H1 (cell line): ENCODE results near the gene DEAF1. TPM values are rescaled to one million over a fixed set of nuclear protein-coding genes. Genes with fewer than 3 reads are reported as not detected.

Source experiments
- CTCF ChIA-PET: fragments of 300-600 bp; sonication (Branson Sonifier 250); formaldehyde crosslinking; loops from one replicate; lab custom pipeline; 2021; ENCODE audit not compliant: partially characterized antibody; lab: Charles Lee
- POLR2A ChIA-PET: fragments of 300-600 bp; sonication (Branson Sonifier 250); formaldehyde crosslinking; loops from one replicate; lab custom pipeline; 2021; ENCODE audit warnings: inconsistent platforms; ENCODE audit not compliant: partially characterized antibody; lab: Charles Lee
- DNase-seq, 2 experiments: peaks; one replicate each; pipeline versions ENCODE4 v3.0.0 to v3.0.0-alpha.2; 2010 to 2022; ENCODE audit warnings: low spot score in 2 of 2, low read depth in 1 of 2, mixed read lengths in 1 of 2
- FAIRE-seq: peaks from 2 replicates; lab custom pipeline; 2011; peaks lifted over from hg19 to GRCh38; lab: Jason Lieb, UNC
- H2AFZ ChIP-seq: 2 replicates; pipeline ENCODE4 v1.8.1; 2012; ENCODE audit warnings: low read length, inconsistent platforms
- H2AK5ac ChIP-seq: 2 replicates; pipeline ENCODE4 v1.6.1; 2013; ENCODE audit warnings: low read depth, low read length
- H2BK120ac ChIP-seq: replicated peaks from 2 replicates; pipeline ENCODE3; 2013; ENCODE audit warnings: low read depth, low read length, inconsistent platforms
- H2BK12ac ChIP-seq: 2 replicates; pipeline ENCODE4 v1.6.1; 2013; ENCODE audit warnings: low read depth, low read length
- H2BK15ac ChIP-seq: 2 replicates; pipeline ENCODE4 v1.6.1; 2013; ENCODE audit warnings: low read length
- H2BK20ac ChIP-seq: 2 replicates; pipeline ENCODE4 v1.6.1; 2013; ENCODE audit warnings: low read length
- H2BK5ac ChIP-seq: 2 replicates; pipeline ENCODE4 v1.6.1; 2013; ENCODE audit warnings: low read depth, low read length
- H3K14ac ChIP-seq: 2 replicates; pipeline ENCODE4 v1.6.1; 2013; ENCODE audit warnings: inconsistent platforms; ENCODE audit not compliant: insufficient read length
- H3K18ac ChIP-seq: 2 replicates; pipeline ENCODE4 v1.6.1; 2013; ENCODE audit warnings: low read length; ENCODE audit errors: extremely low read depth
- H3K23ac ChIP-seq: 2 replicates; pipeline ENCODE4 v1.6.1; 2013; ENCODE audit warnings: inconsistent platforms; ENCODE audit not compliant: insufficient read length
- H3K23me2 ChIP-seq: 2 replicates; pipeline ENCODE4 v1.6.1; 2013; ENCODE audit warnings: low read depth, low read length
- H3K27ac ChIP-seq: 2 replicates; pipeline ENCODE4 v1.6.1; 2011; ENCODE audit warnings: low read depth, low read length, inconsistent platforms
- H3K27me3 ChIP-seq, 4 experiments: replicated peaks in 1 of 4; 1 replicate in 1 of 4; 2 replicates in 3 of 4; pipeline versions ENCODE4 v1.6.1 to v1.8.1; 2011 to 2013; ENCODE audit warnings: low read length in 3 of 4, mild to moderate bottlenecking in 3 of 4, inconsistent platforms in 2 of 4, mixed read lengths in 2 of 4, moderate library complexity in 1 of 4; ENCODE audit not compliant: control insufficient read depth in 3 of 4, insufficient read depth in 3 of 4; ENCODE audit errors: extremely low read depth in 1 of 4
- H3K36me3 ChIP-seq, 4 experiments: 2 replicates each; pipeline versions ENCODE4 v1.6.1 to v1.8.1; 2011 to 2013; ENCODE audit warnings: mild to moderate bottlenecking in 4 of 4, low read length in 3 of 4, moderate library complexity in 2 of 4, control low read depth in 1 of 4, inconsistent platforms in 1 of 4; ENCODE audit not compliant: insufficient read depth in 4 of 4, control insufficient read depth in 2 of 4
- H3K4ac ChIP-seq: replicated peaks from 2 replicates; pipeline ENCODE3; 2013; ENCODE audit warnings: low read length, low read depth, mixed read lengths, inconsistent platforms; ENCODE audit not compliant: insufficient read length
- H3K4me1 ChIP-seq, 4 experiments: replicated peaks in 1 of 4; 1 replicate in 1 of 4; 2 replicates in 3 of 4; pipeline versions ENCODE4 v1.6.1 to v1.8.1; 2011 to 2013; ENCODE audit warnings: low read length in 3 of 4, inconsistent platforms in 2 of 4, mixed read lengths in 1 of 4; ENCODE audit not compliant: insufficient read depth in 4 of 4, control insufficient read depth in 3 of 4
- H3K4me2 ChIP-seq, 2 experiments: 2 replicates each; pipeline versions ENCODE4 v1.6.1 to v1.8.1; 2011 to 2013; ENCODE audit warnings: low read depth in 2 of 2, low read length in 2 of 2, control low read depth in 1 of 2, inconsistent platforms in 1 of 2, mild to moderate bottlenecking in 1 of 2; ENCODE audit not compliant: insufficient read depth in 1 of 2
- H3K4me3 ChIP-seq, 4 experiments: fragments of 200-600, 300-600 bp in 1 of 4; sonication (generic), shearing (Covaris generic), sonication (Bioruptor Twin) in 1 of 4; 2 replicates each; pipeline versions ENCODE4 v1.5.1 to v1.8.1; 2011 to 2016; ENCODE audit warnings: low read length in 4 of 4, low read depth in 3 of 4, control low read depth in 2 of 4, inconsistent platforms in 2 of 4, mild to moderate bottlenecking in 2 of 4, mixed read lengths in 1 of 4, moderate library complexity in 1 of 4; ENCODE audit not compliant: insufficient read depth in 2 of 4; ENCODE audit errors: extremely low read depth in 1 of 4
- H3K56ac ChIP-seq: replicated peaks from 2 replicates; pipeline ENCODE3; 2013; ENCODE audit warnings: low read depth, mild to moderate bottlenecking, mixed read lengths, low read length, inconsistent platforms; ENCODE audit not compliant: insufficient read length
- H3K79me1 ChIP-seq: 2 replicates; pipeline ENCODE4 v1.6.1; 2013; ENCODE audit warnings: low read depth, low read length, control low read depth
- H3K79me2 ChIP-seq, 2 experiments: 2 replicates each; pipeline versions ENCODE4 v1.6.1 to v1.8.1; 2012 to 2013; ENCODE audit warnings: low read length in 2 of 2, mild to moderate bottlenecking in 2 of 2, inconsistent platforms in 1 of 2; ENCODE audit not compliant: insufficient read depth in 2 of 2, control insufficient read depth in 1 of 2
- H3K9ac ChIP-seq, 4 experiments: replicated peaks in 1 of 4; 1 replicate in 1 of 4; 2 replicates in 3 of 4; pipeline versions ENCODE4 v1.6.1 to v1.8.1; 2011 to 2013; ENCODE audit warnings: low read depth in 3 of 4, low read length in 3 of 4, control low read depth in 2 of 4, mild to moderate bottlenecking in 2 of 4, moderate library complexity in 2 of 4, inconsistent platforms in 1 of 4; ENCODE audit errors: extremely low read depth in 1 of 4
- H3K9me3 ChIP-seq, 2 experiments: 2 replicates each; pipeline versions ENCODE4 v1.6.1 to v1.8.1; 2012 to 2013; ENCODE audit warnings: mild to moderate bottlenecking in 2 of 2, moderate library complexity in 2 of 2, control low read depth in 1 of 2, inconsistent platforms in 1 of 2, low read depth in 1 of 2, low read length in 1 of 2, mixed read lengths in 1 of 2; ENCODE audit not compliant: insufficient read depth in 2 of 2
- H4K20me1 ChIP-seq, 2 experiments: replicated peaks in 1 of 2; 2 replicates each; pipeline versions ENCODE3 to v1.8.1; 2011 to 2013; ENCODE audit warnings: inconsistent platforms in 2 of 2, low read length in 2 of 2, mild to moderate bottlenecking in 1 of 2; ENCODE audit not compliant: insufficient read depth in 2 of 2, control insufficient read depth in 1 of 2
- H4K5ac ChIP-seq: 2 replicates; pipeline ENCODE4 v1.6.1; 2013; ENCODE audit warnings: low read length, low read depth, mixed read lengths, inconsistent platforms; ENCODE audit not compliant: insufficient read length
- H4K8ac ChIP-seq: 2 replicates; pipeline ENCODE4 v1.8.0; 2013; ENCODE audit warnings: mild to moderate bottlenecking, moderate library complexity, low read length, inconsistent platforms; ENCODE audit not compliant: insufficient read depth; ENCODE audit errors: extremely low read depth
- H4K91ac ChIP-seq: replicated peaks from 2 replicates; pipeline ENCODE3; 2013; ENCODE audit warnings: low read length, mixed read lengths, inconsistent platforms; ENCODE audit not compliant: insufficient read length
- BRCA1 ChIP-seq: IDR thresholded peaks from 2 replicates; pipeline ENCODE4 v1.6.1; 2012; ENCODE audit warnings: low read depth, low read length, improper control_type of control experiment
- CHD1 ChIP-seq: IDR thresholded peaks from 2 replicates; pipeline ENCODE4 v1.6.1; 2012; ENCODE audit warnings: low read depth, low read length, improper control_type of control experiment
- HDAC6 ChIP-seq: IDR thresholded peaks from one replicate; pipeline ENCODE4 v1.7.1; 2012; ENCODE audit warnings: low read depth, mild to moderate bottlenecking, inconsistent platforms, low read length, moderate library complexity
- KDM5A ChIP-seq: fragments of 200-600 bp; IDR thresholded peaks from 2 replicates; pipeline ENCODE4 v1.7.1; 2012; ENCODE audit warnings: mild to moderate bottlenecking, low read length, inconsistent platforms, mixed read lengths
- POLR2A ChIP-seq, 2 experiments: IDR thresholded peaks; 1 replicate in 1 of 2; 2 replicates in 1 of 2; pipeline ENCODE4 v1.6.1; 2011; ENCODE audit warnings: low read depth in 2 of 2, low read length in 2 of 2, mild to moderate bottlenecking in 2 of 2; ENCODE audit errors: control extremely low read depth in 1 of 2
- POLR2AphosphoS5 ChIP-seq: IDR thresholded peaks from 2 replicates; pipeline ENCODE4 v1.6.1; 2011; ENCODE audit warnings: low read depth, low read length
- RAD21 ChIP-seq, 2 experiments: IDR thresholded peaks in 1 of 2; conservative IDR thresholded peaks in 1 of 2; 2 replicates each; pipeline ENCODE4 v1.6.1; 2011; ENCODE audit warnings: low read depth in 2 of 2, low read length in 2 of 2, improper control_type of control experiment in 1 of 2, inconsistent platforms in 1 of 2, mild to moderate bottlenecking in 1 of 2, moderate library complexity in 1 of 2
- TAF1 ChIP-seq: IDR thresholded peaks from 2 replicates; pipeline ENCODE4 v1.6.1; 2011; ENCODE audit warnings: mild to moderate bottlenecking, low read depth, low read length
- ZNF274 ChIP-seq: IDR thresholded peaks from 2 replicates; pipeline ENCODE4 v1.7.0; 2012; ENCODE audit warnings: low read length, borderline replicate concordance; ENCODE audit errors: extremely low read depth
- WGBS, 2 experiments: shearing (Covaris generic) in 1 of 2; methylation state at CpG; one replicate each; pipeline versions ENCODE4 v1.1.6 to v1.1.7; 2013 to 2015; ENCODE audit warnings: low lambda C conversion rate in 2 of 2, mixed read lengths in 2 of 2, inconsistent platforms in 1 of 2, low coverage in 1 of 2, missing lambda C conversion rate in 1 of 2; ENCODE audit not compliant: insufficient replicate concordance in 2 of 2, insufficient coverage in 1 of 2, insufficient read length in 1 of 2; ENCODE audit errors: extremely low coverage in 1 of 2, missing lambda C conversion rate in 1 of 2; 5-methylcytosine and 5-hydroxymethylcytosine counted together
- polyA plus RNA-seq, 7 experiments: library from polyadenylated mRNA; depleted of rRNA in 3 of 7; stranded (reverse) in 5 of 7; unstranded in 2 of 7; fragments of >200 nt in 5 of 7; fragments of 200-250 nt in 2 of 7; gene quantifications; 1 replicate in 5 of 7; 2 replicates in 1 of 7; 4 replicates in 1 of 7; pipeline versions ENCODE4 v1.2.1 to v1.2.3, GENCODE V29; 2011 to 2013; ENCODE audit warnings: missing spikeins in 2 of 7, mixed read lengths in 2 of 7
- total RNA-seq: library from RNA; stranded (reverse); fragmentation: NEBNext Ultra II Directional; extraction: Animal tissue kit (Norgen Biotek cat#: 25700); gene quantifications from 2 replicates; pipeline ENCODE4 v1.2.1, GENCODE V29; 2021

The DEAF1 gene
- total and polyA plus RNA-seq, 2 of the 8 experiments (the other 6 are each of a cell fraction or from before 2014, with no cell fraction given): 47.3 to 58.4 TPM

DNA sequence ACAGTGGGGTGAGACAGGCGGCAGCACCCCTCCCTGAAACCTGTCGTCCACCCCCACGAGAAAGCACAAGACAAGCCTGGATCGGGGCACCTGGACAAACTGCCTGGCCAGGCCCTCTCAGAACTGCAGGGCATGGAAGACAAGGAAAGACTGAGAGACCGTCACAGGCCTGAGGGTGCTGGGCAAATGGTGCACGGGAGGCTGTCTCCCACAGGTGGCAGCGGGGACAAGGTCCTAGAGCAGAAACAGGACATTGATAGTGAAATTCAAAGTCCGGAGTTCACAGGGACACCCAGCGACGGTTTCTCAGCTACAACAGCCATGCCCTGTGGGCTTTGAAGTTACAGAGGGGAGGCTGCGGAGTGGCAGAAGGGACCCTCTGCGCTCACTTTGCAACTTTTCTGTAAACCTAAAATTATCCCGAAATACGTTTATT is 37.3 kb downstream of the DEAF1 start:
- H3K27ac ChIP-seq: no peak overlapping the region
- no peak overlapping the region for H3K14ac ChIP-seq
- H3K79me2 ChIP-seq: no peaks in the 10 kb centered on the region
- DNase-seq (no peak), FAIRE-seq (no peak)
- TF ChIP-seq CHD1: no peak
- TF ChIP-seq RAD21 (IDR thresholded peaks at IDR 0.05 in 1 of 2, conservative IDR thresholded peaks at IDR 0.05 in 1 of 2; ENCODE audit: low read depth in 2 of 2, low read length in 2 of 2): no peak
- TF ChIP-seq TAF1: no peak
- no peak for TF ChIP-seq ZNF274
- no peak for TF ChIP-seq POLR2A (IDR thresholded peaks at IDR 0.05; ENCODE audit: control extremely low read depth in 1 of 2, low read depth in 2 of 2, low read length in 2 of 2)
- TF ChIP-seq POLR2AphosphoS5: no peak
- no peak for TF ChIP-seq KDM5A
- TF ChIP-seq HDAC6: no peak
- no peak for TF ChIP-seq BRCA1
- no peaks in the 10 kb centered on the region for H3K23me2 ChIP-seq
- H3K9ac ChIP-seq: no peak overlapping the region
- H4K91ac ChIP-seq: no peak overlapping the region
- no peak overlapping the region for H3K23ac ChIP-seq
- H2AK5ac ChIP-seq: no peak overlapping the region
- no peaks in the 10 kb centered on the region for H3K79me1 ChIP-seq
- H3K4me3 ChIP-seq: no peak overlapping the region
- H4K8ac ChIP-seq: peak overlapping the region; percentile 21; the same call in 1 of the 2 replicates
- H3K4me2 ChIP-seq: no peak overlapping the region
- 83 to 100% methylated on average over 2 to 14 of the region's 14 CpGs for WGBS, 2 experiments
- no peak overlapping the region for H2BK12ac ChIP-seq
- no peak overlapping the region for H3K56ac ChIP-seq
- H3K4ac ChIP-seq: no peak overlapping the region
- no peaks in the 10 kb centered on the region for H3K9me3 ChIP-seq
- H2BK20ac ChIP-seq: no peak overlapping the region
- H2BK15ac ChIP-seq: no peak overlapping the region
- no peak overlapping the region for H2BK120ac ChIP-seq
- no peak overlapping the region for H2AFZ ChIP-seq
- peaks cover 2 to 13% (median 5%) of the 10 kb centered on the region in 4 experiments; a peak in 7 of 8 replicates for H3K36me3 ChIP-seq
- H3K4me1 ChIP-seq: no peaks in the 10 kb centered on the region
- H2BK5ac ChIP-seq: no peak overlapping the region
- peaks cover 2% of the 10 kb centered on the region in 2 experiments for H4K20me1 ChIP-seq
- ChIA-PET POLR2A (interaction anchor here (1.4 to 4.0 kb wide), 2 partner anchors 11 to 34 kb away, joined by 3 to 19 read pairs; no protein-coding TSS in a partner anchor), CTCF (interaction anchor here (1.3 to 2.0 kb wide), 5 partner anchors 16 to 108 kb away, joined by 3 to 6 read pairs (median 3); no protein-coding TSS in a partner anchor)
- no peak overlapping the region for H3K18ac ChIP-seq
- no peak overlapping the region for H4K5ac ChIP-seq
- H3K27me3 ChIP-seq: no peaks in the 10 kb centered on the region
